Mesendoderm (in vitro differentiated cells): ENCODE data around the gene TXNL4A.

ENCODE experiments used
- DNase-seq: peaks from one replicate; pipeline ENCODE4 v3.0.0; 2013
- H2AK5ac ChIP-seq: 2 replicates; pipeline ENCODE4 v1.6.1; 2013; ENCODE audit warnings: low read length, inconsistent platforms
- H2BK120ac ChIP-seq: 2 replicates; pipeline ENCODE4 v1.6.1; 2013; ENCODE audit warnings: low read depth, mild to moderate bottlenecking, low read length, moderate library complexity, mixed read lengths
- H2BK15ac ChIP-seq: replicated peaks from 2 replicates; pipeline ENCODE4 v1.6.1; 2013; ENCODE audit warnings: low read depth, mild to moderate bottlenecking, moderate library complexity
- H2BK5ac ChIP-seq: 2 replicates; pipeline ENCODE4 v1.6.1; 2013; ENCODE audit warnings: low read length, inconsistent platforms
- H3K18ac ChIP-seq: 2 replicates; pipeline ENCODE4 v1.6.1; 2013; ENCODE audit warnings: mild to moderate bottlenecking, low read length, mixed read lengths
- H3K23ac ChIP-seq: one replicate; pipeline ENCODE4 v1.6.1; 2013; ENCODE audit warnings: low read length
- H3K27ac ChIP-seq: 2 replicates; pipeline ENCODE4 v1.5.1; 2013; ENCODE audit warnings: low read depth, mild to moderate bottlenecking, inconsistent platforms, low read length, moderate library complexity
- H3K27me3 ChIP-seq: 2 replicates; pipeline ENCODE4 v1.6.1; 2013; ENCODE audit warnings: low read length, control low read depth, mild to moderate bottlenecking, inconsistent platforms; ENCODE audit not compliant: insufficient read depth, poor library complexity
- H3K36me3 ChIP-seq: 2 replicates; pipeline ENCODE4 v1.6.1; 2013; ENCODE audit warnings: low read length, inconsistent platforms; ENCODE audit not compliant: control insufficient read depth, insufficient read depth
- H3K4ac ChIP-seq: one replicate; pipeline ENCODE4 v1.6.1; 2013; ENCODE audit warnings: low read depth, mild to moderate bottlenecking, low read length, moderate library complexity
- H3K4me1 ChIP-seq: 2 replicates; pipeline ENCODE4 v1.6.1; 2013; ENCODE audit warnings: low read depth, low read length, inconsistent platforms; ENCODE audit not compliant: control insufficient read depth
- H3K4me2 ChIP-seq: 2 replicates; pipeline ENCODE4 v1.6.1; 2013; ENCODE audit warnings: low read length
- H3K4me3 ChIP-seq: 2 replicates; pipeline ENCODE4 v1.5.1; 2013; ENCODE audit warnings: mild to moderate bottlenecking, low read length
- H3K56ac ChIP-seq: one replicate; pipeline ENCODE4 v1.6.1; 2013; ENCODE audit warnings: low read length
- H3K79me1 ChIP-seq: 2 replicates; pipeline ENCODE4 v1.6.1; 2013; ENCODE audit warnings: low read length, inconsistent platforms
- H3K79me2 ChIP-seq: 2 replicates; pipeline ENCODE4 v1.6.1; 2013; ENCODE audit warnings: mild to moderate bottlenecking, low read length; ENCODE audit not compliant: control insufficient read depth, insufficient read depth
- H3K9ac ChIP-seq: 2 replicates; pipeline ENCODE4 v1.6.1; 2013; ENCODE audit warnings: low read length, inconsistent platforms
- H4K5ac ChIP-seq: one replicate; pipeline ENCODE4 v1.6.1; 2013; ENCODE audit warnings: low read length
- H4K8ac ChIP-seq: one replicate; pipeline ENCODE4 v1.6.1; 2013; ENCODE audit warnings: low read depth, mild to moderate bottlenecking, control low read depth, low read length, moderate library complexity
- WGBS: extraction: QIAGEN DNeasy Blood & Tissue Kit; methylation state at CpG from one replicate; pipeline ENCODE4 v1.1.7; 2013; ENCODE audit warnings: low lambda C conversion rate, missing lambda C conversion rate; ENCODE audit not compliant: insufficient coverage; ENCODE audit errors: extremely low coverage; 5-methylcytosine and 5-hydroxymethylcytosine counted together

Gene TXNL4A

DNA sequence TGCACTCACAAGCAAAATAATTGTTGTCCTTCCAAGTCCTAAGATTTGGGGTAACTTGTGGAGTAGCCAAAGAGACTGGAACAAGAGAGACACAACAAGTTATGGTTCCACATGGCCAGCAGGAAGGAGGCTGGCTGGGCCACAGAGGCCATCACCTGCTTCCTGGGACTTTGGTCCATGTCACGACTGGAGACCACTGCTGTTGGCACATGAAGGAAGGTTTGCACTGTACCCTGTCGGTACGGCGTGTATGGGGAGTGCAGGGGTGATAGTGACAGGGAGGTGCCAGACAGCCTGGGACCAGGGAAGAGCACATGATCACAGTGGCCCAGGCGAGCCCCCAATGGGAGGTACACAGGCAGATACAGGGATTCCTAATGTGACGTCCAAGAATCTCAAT is 52.4 kb downstream of the TXNL4A start:
- Histone ChIP-seq H3K4me1 (no peaks in the 10 kb centered on the region), H3K4me3 (no peak overlapping the region), H2AK5ac (no peak overlapping the region), H2BK15ac (no peak overlapping the region), H3K18ac (no peak overlapping the region), H3K27ac (no peak overlapping the region), H3K79me1 (no peaks in the 10 kb centered on the region), H4K5ac (no peak overlapping the region), H2BK120ac (no peak overlapping the region), H3K56ac (no peak overlapping the region), H3K4me2 (no peak overlapping the region), H3K23ac (no peak overlapping the region), H3K36me3 (no peaks in the 10 kb centered on the region), H3K4ac (no peak overlapping the region), H2BK5ac (no peak overlapping the region), H3K27me3 (no peaks in the 10 kb centered on the region), H3K79me2 (no peaks in the 10 kb centered on the region), H3K9ac (no peak overlapping the region), H4K8ac (no peak overlapping the region)
- no peak for DNase-seq
- no CpG with 5 or more reads among the region's 6 CpGs for WGBS

DNA sequence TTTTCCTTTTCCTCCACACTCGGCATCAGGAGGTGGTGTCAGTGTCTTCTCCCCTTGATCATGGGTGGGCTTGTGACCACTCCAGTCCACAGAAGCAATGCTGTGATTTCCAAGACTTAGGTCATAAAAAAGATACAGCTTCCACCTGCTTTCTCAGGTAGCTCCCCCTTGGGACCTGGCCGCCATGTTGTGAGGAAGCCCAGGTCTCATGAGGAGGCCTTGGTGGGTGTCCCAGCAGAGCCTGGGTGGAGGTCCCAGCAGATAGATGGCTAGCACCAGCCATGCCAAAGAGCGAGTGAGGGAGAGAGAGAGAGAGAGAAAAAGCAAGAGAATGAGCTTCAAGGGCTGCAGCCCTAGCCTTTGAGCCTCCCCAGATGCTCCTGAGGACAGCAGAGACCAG is 52.9 kb downstream of the TXNL4A start:
- H3K79me1 ChIP-seq, result no peaks in the 10 kb centered on the region
- no peak for DNase-seq
- H3K4ac ChIP-seq, result no peak overlapping the region
- H2BK120ac ChIP-seq, result no peak overlapping the region
- H3K4me2 ChIP-seq, result no peak overlapping the region
- no peak overlapping the region for H4K5ac ChIP-seq
- H3K23ac ChIP-seq, result no peak overlapping the region
- H3K79me2 ChIP-seq, result no peaks in the 10 kb centered on the region
- H3K4me3 ChIP-seq, result no peak overlapping the region
- H2BK5ac ChIP-seq, result no peak overlapping the region
- no peak overlapping the region for H2AK5ac ChIP-seq
- no peak overlapping the region for H3K18ac ChIP-seq
- no peak overlapping the region for H4K8ac ChIP-seq
- H3K36me3 ChIP-seq, result no peaks in the 10 kb centered on the region
- no peaks in the 10 kb centered on the region for H3K27me3 ChIP-seq
- no peaks in the 10 kb centered on the region for H3K4me1 ChIP-seq
- H3K27ac ChIP-seq, result no peak overlapping the region
- H3K56ac ChIP-seq, result no peak overlapping the region
- H3K9ac ChIP-seq, result no peak overlapping the region
- H2BK15ac ChIP-seq, result no peak overlapping the region
- no CpG with 5 or more reads among the region's 3 CpGs for WGBS

GRCh38 chr18:79935098-79935480 is 53.3 kb downstream of the TXNL4A start:
- H3K27me3 ChIP-seq, result no peaks in the 10 kb centered on the region
- no peak overlapping the region for H3K23ac ChIP-seq
- no peak overlapping the region for H3K4ac ChIP-seq
- no peak overlapping the region for H3K56ac ChIP-seq
- no peak overlapping the region for H3K4me2 ChIP-seq
- H3K9ac ChIP-seq, result no peak overlapping the region
- DNase-seq, result no peak
- H2BK120ac ChIP-seq, result no peak overlapping the region
- no CpG with 5 or more reads among the region's 5 CpGs for WGBS
- H3K27ac ChIP-seq, result no peak overlapping the region
- no peak overlapping the region for H2AK5ac ChIP-seq
- no peak overlapping the region for H4K5ac ChIP-seq
- no peak overlapping the region for H2BK5ac ChIP-seq
- no peaks in the 10 kb centered on the region for H3K79me1 ChIP-seq
- no peak overlapping the region for H3K18ac ChIP-seq
- H2BK15ac ChIP-seq, result no peak overlapping the region
- H3K36me3 ChIP-seq, result no peaks in the 10 kb centered on the region
- no peak overlapping the region for H3K4me3 ChIP-seq
- no peaks in the 10 kb centered on the region for H3K79me2 ChIP-seq
- H3K4me1 ChIP-seq, result no peaks in the 10 kb centered on the region
- no peak overlapping the region for H4K8ac ChIP-seq

DNA sequence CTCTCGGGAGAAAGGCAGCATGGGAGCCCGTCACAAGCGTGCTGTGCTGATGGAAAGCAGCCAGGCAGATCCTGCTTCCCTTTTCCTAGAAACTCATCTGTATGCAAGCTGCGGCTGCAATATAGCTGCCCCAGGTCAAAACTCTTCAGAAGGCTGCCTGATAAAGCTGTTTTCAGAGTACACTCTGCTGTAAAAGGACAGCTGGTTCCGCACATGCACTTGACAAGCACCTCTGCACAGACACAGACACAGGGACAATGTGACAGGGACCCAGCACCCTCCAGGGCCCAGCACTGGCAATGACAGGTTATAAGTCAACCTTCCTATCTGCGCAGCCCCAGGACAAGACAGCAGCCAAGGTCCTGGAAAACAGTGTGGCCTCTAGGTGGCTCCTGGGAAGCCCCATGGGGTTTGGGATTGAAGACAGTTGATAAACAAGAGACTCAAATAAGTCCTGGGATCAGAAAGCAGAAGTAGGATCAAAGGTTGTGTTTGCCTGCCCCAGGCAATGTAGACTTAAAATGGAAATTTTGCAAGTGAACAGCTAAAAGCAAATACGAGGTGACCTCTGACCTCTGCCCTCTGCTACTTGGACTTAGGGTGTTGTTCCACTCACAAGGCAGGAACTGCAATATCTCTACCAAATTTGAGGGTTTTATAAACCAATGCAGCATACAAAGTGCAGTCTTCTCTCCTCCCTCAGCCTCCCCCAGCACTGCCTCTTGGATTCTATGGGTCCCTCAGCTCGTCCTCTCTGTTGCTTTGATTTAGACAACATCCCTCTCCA is 53.9 kb downstream of the TXNL4A start:
- Histone ChIP-seq H3K9ac (no peak overlapping the region), H3K36me3 (no peaks in the 10 kb centered on the region), H3K4me1 (no peaks in the 10 kb centered on the region)

GRCh38 chr18:79933765-79934164 is 54.6 kb downstream of the TXNL4A start:
- H3K4me1 ChIP-seq, result no peaks in the 10 kb centered on the region
- H2AK5ac ChIP-seq, result no peak overlapping the region
- H3K4me3 ChIP-seq, result no peak overlapping the region
- WGBS, result no CpG with 5 or more reads among the region's 10 CpGs
- no peaks in the 10 kb centered on the region for H3K79me1 ChIP-seq
- H3K79me2 ChIP-seq, result no peaks in the 10 kb centered on the region
- H2BK120ac ChIP-seq, result no peak overlapping the region
- H3K36me3 ChIP-seq, result no peaks in the 10 kb centered on the region
- no peak overlapping the region for H3K56ac ChIP-seq
- H3K27ac ChIP-seq, result no peak overlapping the region
- H4K5ac ChIP-seq, result no peak overlapping the region
- no peak overlapping the region for H3K18ac ChIP-seq
- no peak overlapping the region for H3K23ac ChIP-seq
- no peaks in the 10 kb centered on the region for H3K27me3 ChIP-seq
- H3K4me2 ChIP-seq, result no peak overlapping the region
- DNase-seq, result peak; percentile 69
- no peak overlapping the region for H2BK15ac ChIP-seq
- H3K4ac ChIP-seq, result no peak overlapping the region
- no peak overlapping the region for H2BK5ac ChIP-seq
- H4K8ac ChIP-seq, result no peak overlapping the region
- H3K9ac ChIP-seq, result no peak overlapping the region

More for the DNA sequence above, 53.9 kb downstream of the TXNL4A start:
- H3K4me3 ChIP-seq, result no peak overlapping the region
- no peak overlapping the region for H2AK5ac ChIP-seq
- H3K23ac ChIP-seq, result no peak overlapping the region
- H3K79me1 ChIP-seq, result no peaks in the 10 kb centered on the region
- H2BK5ac ChIP-seq, result no peak overlapping the region
- H3K27me3 ChIP-seq, result no peaks in the 10 kb centered on the region
- no CpG with 5 or more reads among the region's 8 CpGs for whole genome bisulfite sequencing
- DNase-seq, result peak; percentile 35
- H2BK120ac ChIP-seq, result no peak overlapping the region
- no peak overlapping the region for H3K4me2 ChIP-seq
- no peak overlapping the region for H3K4ac ChIP-seq
- no peak overlapping the region for H3K18ac ChIP-seq
- no peak overlapping the region for H3K27ac ChIP-seq
- H3K79me2 ChIP-seq, result no peaks in the 10 kb centered on the region
- no peak overlapping the region for H4K8ac ChIP-seq
- H2BK15ac ChIP-seq, result no peak overlapping the region
- no peak overlapping the region for H4K5ac ChIP-seq
- no peak overlapping the region for H3K56ac ChIP-seq

DNA sequence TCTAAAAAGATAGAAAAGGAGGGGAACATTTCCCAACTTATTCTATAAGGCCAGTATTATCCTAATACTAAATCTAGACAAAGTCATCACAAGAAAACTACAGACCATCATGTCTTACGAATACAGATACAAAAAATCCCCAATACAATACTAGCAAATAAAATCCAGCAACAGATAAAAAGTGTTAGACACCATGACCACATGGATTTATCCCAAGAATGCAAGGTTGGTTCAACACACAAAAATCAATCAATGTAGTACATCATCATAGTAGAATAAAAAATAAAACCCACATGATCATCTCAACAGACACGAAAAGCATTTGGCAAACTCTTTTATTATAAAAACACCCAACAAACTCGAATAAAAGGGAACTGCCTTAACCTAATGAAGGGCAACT is 55.5 kb downstream of the TXNL4A start:
- no peaks in the 10 kb centered on the region for H3K27me3 ChIP-seq
- H3K23ac ChIP-seq, result no peak overlapping the region
- no peak overlapping the region for H3K56ac ChIP-seq
- H3K4ac ChIP-seq, result no peak overlapping the region
- no peak overlapping the region for H2BK120ac ChIP-seq
- H3K4me3 ChIP-seq, result no peak overlapping the region
- H3K9ac ChIP-seq, result no peak overlapping the region
- 100% methylated on average over 1 of the region's 3 CpGs for WGBS
- no peaks in the 10 kb centered on the region for H3K79me2 ChIP-seq
- no peak overlapping the region for H2BK5ac ChIP-seq
- H3K27ac ChIP-seq, result no peak overlapping the region
- H3K4me1 ChIP-seq, result no peaks in the 10 kb centered on the region
- no peak overlapping the region for H2AK5ac ChIP-seq
- no peaks in the 10 kb centered on the region for H3K36me3 ChIP-seq
- no peaks in the 10 kb centered on the region for H3K79me1 ChIP-seq
- no peak overlapping the region for H3K4me2 ChIP-seq
- no peak overlapping the region for H4K8ac ChIP-seq
- DNase-seq, result no peak
- H4K5ac ChIP-seq, result no peak overlapping the region
- no peak overlapping the region for H2BK15ac ChIP-seq
- no peak overlapping the region for H3K18ac ChIP-seq
